Urothelium cell line (cell line): ENCODE data around the gene TTC22.

Experiments used
- DNase-seq: peaks from one replicate; pipeline ENCODE4 v3.0.0; 2011; ENCODE audit warnings: low spot score, mixed read lengths
- FAIRE-seq: peaks from 2 replicates; lab custom pipeline; 2011; peaks lifted over from hg19 to GRCh38; lab: Jason Lieb, UNC

The TTC22 gene

DNA sequence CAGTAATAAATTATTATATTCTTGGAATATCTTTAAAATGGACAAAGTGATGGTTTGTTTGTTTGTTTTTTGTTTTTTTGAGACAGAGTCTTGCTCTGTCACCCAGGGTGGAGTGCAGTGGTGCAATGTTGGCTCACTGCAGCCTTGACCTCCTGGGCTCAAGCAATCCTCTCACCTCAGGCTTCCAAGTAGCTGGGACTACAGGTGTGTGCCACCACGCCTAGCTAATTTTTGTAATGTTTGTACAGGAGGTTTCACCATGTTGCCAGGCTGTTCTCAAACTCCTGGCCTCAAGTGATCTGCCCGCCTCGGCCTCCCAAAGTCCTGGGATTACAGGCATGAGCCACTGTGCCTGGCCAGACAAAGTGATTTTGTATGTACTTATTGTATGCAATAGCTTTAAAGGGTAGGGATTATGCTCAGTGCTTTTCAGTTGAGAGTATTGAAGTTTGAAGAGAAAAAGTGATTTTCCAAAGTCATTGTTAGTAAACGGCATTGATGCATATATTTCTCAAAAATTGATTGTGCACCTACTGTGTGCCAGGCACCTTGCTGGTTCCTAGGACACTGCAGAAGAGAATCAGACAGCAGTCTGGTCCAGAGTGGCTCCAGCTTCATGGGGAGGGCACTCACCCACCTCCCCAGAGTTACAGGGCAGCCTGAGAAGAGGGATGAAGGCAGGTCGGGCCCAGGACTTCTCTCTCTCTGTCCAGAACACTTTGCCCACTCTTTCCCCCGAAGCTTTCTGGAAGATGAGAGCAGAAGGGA is 34.2 kb upstream of the TTC22 start:
- FAIRE-seq (no peak), DNase-seq (no peak)

DNA sequence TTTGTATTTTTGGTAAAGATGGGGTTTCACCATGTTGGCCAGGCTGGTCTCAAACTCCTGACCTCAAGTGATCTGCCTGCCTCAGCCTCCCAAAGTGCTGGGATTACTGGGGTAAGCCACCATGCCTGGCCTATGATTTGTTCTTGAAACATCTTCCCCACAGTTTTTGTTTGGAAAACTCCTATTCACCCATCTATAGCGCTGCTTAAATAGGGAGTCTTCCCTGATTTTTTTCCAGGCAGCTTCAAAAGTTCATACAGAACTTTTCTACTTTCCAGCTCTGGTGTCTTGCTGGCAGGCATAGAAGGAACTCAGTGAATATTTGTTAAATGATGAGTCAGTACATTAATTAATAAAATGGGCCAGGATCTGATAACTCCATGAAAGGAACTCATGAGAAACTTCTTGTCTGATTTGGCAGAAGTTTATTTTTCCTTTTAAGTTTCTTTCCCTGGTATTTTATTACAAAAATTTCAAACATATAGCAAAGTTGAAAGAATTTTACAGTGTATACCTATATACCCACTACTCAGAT is 33.0 kb upstream of the TTC22 start:
- FAIRE-seq, result no peak

DNA sequence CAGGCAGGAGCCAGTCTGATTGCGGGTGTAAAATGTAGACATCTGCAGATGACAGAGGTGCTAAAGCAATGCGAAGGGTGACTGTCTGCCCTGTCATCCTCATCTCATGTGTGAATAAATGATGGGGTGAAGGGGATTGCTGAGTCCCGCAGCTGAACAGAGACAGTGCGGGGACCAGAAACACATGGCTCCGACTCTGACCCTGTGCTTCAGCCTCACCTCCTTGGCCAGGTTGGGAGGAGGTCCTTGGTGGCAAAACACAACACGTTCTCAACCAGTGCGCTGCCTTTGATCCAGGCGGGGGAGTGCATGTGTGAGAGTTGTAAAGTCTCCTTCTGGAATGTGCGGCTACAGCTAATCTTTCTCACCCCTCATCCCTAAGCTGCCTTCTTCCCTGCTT is 32.0 kb upstream of the TTC22 start:
- FAIRE-seq, result no peak
- no peak for DNase-seq

More for the DNA sequence above, 33.0 kb upstream of the TTC22 start:
- DNase-seq, result no peak

DNA sequence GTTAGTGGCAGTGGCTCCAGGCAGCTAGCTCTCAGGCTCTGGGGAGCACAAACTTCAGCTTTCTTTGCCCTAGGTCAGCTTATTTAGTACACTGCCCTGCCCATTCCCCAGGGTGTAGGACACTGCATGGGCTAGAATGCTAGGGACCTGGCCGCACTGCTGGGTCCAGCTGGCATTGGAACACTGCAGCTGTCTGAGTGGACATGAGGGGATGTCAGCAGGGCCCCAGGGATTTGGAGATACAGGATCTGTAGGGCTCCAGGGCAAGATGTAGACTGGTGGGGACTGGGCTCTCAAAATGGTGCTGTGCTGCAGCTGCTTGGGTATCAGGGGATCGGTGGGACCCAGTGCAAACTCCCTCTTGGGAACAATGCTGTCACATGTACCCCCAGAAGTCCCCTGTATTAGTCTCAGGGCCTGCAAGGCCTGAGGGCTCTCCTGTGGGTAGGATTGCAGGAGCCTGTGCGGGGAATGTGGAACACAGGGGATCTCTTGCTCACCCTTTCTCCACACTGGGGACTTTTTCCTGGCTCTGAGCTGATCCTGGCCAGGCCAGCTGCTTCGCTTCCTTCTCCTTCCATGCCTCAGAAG is 25.2 kb upstream of the TTC22 start:
- DNase-seq (no peak), FAIRE-seq (no peak)

DNA sequence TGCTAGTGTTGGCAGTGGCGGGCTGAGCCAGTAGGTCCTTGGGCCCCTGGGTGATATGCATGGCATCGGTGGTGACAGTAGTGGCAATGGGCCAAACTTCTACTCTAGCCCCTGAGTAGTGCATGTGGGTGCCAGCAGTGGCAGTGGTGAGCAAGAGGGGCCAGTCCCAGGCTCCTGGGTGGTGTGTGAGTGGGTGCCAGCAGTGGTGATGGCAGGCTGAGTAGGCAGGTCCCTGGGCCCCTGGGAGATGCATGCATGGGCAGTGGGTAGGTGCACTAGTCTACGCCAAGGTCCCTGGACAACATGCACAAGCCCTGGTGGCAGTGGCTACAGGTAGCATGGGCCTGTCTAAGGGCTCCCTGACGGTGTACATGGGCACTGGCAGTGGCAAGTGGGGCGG is 24.6 kb upstream of the TTC22 start:
- FAIRE-seq (no peak), DNase-seq (no peak)

- FAIRE-seq (no peak), DNase-seq (no peak)
Measured at GRCh38 chr1:54823670-54824069, 22.5 kb upstream of the TTC22 start.

DNA sequence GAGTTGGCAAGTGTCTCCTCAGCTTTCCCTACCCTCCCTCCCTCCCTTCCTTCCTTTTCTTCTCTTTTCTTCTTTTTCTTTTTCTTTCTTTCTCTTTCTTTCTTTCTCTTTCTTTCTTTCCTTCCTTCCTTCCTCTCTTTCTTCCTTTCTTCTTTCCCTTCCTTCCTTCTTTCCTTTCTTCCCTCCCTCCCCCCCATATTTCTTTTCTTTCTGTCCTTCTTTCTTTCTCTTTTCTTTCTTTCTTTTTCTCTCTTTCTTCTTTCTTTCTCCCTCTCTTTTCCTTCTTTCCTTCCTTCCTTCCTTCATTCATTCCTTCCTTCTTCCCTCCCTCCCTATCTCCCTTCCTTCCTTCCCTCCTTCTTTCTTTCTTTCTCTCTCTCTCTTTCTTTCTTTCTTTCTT is 18.6 kb upstream of the TTC22 start:
- no peak for FAIRE-seq

GRCh38 chr1:54819195-54819536 is 18.0 kb upstream of the TTC22 start:
- DNase-seq, result no peak

More for the DNA sequence above, 18.6 kb upstream of the TTC22 start:
- no peak for DNase-seq

GRCh38 chr1:54818461-54819194 is 17.5 kb upstream of the TTC22 start:
- FAIRE-seq (no peak), DNase-seq (no peak)

More at GRCh38 chr1:54819195-54819536, 18.0 kb upstream of the TTC22 start:
- FAIRE-seq, result no peak

- no peak for FAIRE-seq
- no peak for DNase-seq
Measured at GRCh38 chr1:54816951-54817350, 15.8 kb upstream of the TTC22 start.

- FAIRE-seq (no peak), DNase-seq (no peak)
Measured at GRCh38 chr1:54816130-54816529, 15.0 kb upstream of the TTC22 start.

- no peak for FAIRE-seq
- no peak for DNase-seq
Measured at GRCh38 chr1:54815086-54815876, 14.2 kb upstream of the TTC22 start.

GRCh38 chr1:54814571-54814970 is 13.4 kb upstream of the TTC22 start:
- DNase-seq (no peak), FAIRE-seq (no peak)

DNA sequence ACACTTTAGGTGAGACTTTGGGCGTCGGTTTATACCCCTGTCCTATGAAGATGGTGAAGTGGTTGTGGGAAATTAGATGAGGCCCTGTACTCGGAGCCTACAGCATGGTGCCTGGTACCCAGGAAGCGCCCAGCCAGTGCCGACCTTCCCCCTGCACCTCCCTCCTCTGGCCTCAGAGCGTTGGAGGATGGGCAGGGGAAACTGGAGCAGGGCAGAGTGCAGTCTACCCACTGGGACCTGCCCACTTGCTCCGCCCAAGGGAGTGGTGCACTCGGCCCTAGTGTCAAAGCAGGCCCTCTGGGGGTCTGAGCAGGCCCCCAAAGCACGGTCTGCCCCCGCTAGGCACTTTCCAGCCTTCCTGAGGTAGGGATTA is 13.0 kb upstream of the TTC22 start:
- FAIRE-seq (no peak), DNase-seq (no peak)

- no peak for DNase-seq
- no peak for FAIRE-seq
Measured at GRCh38 chr1:54813485-54814125, 12.5 kb upstream of the TTC22 start.

- no peak for FAIRE-seq
Measured at GRCh38 chr1:54812801-54813484, 11.8 kb upstream of the TTC22 start.

DNA sequence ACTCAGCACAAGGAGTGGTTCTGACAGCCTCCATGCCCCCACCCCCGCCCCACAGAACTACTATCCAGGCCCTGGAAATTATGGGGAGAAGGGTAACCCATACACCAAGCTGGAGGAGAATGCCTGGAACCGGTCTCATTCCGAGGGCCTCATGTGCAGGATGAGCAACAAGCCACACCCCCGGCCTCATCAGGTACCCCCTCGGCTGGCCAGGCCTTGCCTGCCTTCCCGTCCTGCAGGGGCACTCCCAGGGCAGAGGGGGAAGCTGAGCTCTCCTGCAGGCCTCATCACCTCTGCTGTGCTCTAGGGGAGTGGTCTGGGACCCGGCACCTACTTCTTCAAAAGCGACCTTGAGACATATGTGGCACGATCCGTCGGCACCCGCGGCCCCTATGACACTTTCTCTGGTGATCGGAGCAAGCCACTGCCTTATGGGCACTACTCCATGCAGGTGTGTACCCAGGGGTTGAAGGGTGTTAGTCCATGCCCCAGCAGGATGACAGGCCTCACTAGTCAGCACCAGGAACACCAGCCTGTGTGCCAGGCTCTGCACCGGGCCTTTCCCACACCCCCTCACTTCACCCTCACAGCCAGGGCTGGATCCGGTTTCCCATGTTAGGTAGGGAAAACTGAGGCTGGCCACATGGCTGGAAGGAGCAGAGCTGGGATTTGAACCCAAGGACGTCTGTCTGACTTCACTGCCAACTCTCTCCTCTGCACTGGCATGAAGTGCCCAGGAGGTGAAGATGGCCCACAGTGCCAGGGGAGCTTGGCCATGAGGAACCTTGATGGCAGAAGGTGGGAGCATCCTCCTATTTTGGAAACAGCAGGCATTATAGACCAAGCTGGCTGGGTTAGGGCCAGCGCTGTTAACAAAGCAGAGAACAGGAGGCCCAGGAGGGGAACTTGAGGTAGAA is 10.9 kb upstream of the TTC22 start:
- DNase-seq (no peak), FAIRE-seq (no peak)

More at GRCh38 chr1:54812801-54813484, 11.8 kb upstream of the TTC22 start:
- DNase-seq, result no peak

- FAIRE-seq (no peak), DNase-seq (no peak)
Measured at GRCh38 chr1:54811066-54811465, 9.9 kb upstream of the TTC22 start.
